ENCODE data around the gene CEACAM18.

Gene CEACAM18

DNA sequence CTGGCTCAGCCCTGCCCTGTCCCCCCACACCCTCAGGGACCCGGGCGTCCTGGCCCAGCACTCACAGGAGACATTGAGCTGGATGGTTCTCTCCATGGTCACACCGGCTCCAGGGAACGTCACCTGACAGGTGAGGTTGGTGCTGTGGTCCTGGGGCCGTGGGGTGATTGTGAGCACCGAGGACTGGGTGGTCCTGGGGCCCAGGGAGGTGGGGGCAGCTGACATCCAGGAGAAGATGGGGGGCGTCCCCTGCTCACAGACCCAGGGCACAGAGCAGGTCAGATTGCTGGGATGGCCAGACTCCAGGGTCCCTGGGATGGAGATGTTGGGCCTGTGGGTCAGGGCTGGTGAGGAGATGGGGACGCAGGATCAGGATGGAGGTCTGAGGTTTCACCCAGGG, 52.3 kb downstream of the CEACAM18 start:
- no peak for DNase-seq (ENCODE audit: low read depth)
- no peak for TF ChIP-seq CTCF (conservative IDR thresholded peaks at IDR 0.05; ENCODE audit: low read depth, low read length)
- no peak overlapping the region for H3K4me3 ChIP-seq (ENCODE audit: low read length)

DNA sequence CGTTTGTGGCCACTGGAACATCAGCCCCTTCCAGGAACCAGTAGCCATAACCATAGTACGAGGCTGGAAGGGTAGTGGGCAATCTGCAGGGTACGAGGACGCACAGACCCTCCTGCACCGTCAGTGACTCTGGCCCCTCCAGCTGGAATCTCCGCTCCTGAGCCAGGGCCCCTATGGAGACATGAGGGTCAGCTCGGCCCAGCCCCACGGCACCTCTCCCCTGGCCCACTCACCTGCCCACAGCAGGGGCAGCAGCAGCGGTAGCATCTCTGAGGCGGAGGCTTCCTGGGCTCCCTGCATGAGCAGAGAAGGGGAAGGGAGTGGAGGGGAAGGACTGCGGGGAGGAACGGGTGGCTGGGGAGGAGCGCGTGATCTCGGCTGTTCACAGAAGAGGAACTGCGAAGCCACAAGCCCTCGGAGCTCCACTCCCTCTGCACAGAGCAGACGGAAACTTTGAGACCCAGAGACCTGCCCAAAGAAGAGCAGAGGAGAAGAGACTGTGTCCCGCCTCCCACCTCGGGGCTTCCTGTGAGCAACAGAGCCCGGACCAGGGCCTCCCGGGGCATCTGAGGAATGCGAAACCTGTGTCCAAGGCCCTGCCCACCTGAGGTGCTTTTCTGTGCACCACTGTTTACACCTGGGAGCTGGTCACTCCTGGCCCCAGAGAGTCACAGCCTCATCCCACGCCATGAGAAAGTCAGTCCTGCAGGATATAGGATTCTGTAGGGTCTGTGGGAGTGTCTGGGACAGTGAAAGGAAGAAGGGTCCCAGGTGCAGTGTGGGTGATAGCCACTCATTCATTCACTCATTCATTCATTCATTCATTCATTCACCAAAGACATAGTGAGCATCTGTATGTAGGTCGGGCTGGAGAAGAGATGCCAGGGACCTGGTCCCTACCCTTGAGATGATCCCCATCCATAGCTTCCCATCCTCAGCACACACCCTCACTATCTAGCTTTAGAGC, 53.3 kb downstream of the CEACAM18 start, which contains the start of gene SIGLEC6:
SIGLEC6 (minus strand) TSS at position 322 of the 967 bp plus-strand sequence; CDS start at position 300, 22 bp downstream.
- no peak for TF ChIP-seq CTCF (conservative IDR thresholded peaks at IDR 0.05; ENCODE audit: low read depth, low read length)
- no peak within 1 kb of the TSS for H3K4me3 ChIP-seq (ENCODE audit: low read length)
- DNase-seq (ENCODE audit: low read depth): no peak

GRCh38 chr19:51535535-51535934, 57.2 kb downstream of the CEACAM18 start:
- no peak overlapping the region for H3K4me3 ChIP-seq (ENCODE audit: low read length)
- no peak for DNase-seq (ENCODE audit: low read depth)
- TF ChIP-seq CTCF (conservative IDR thresholded peaks at IDR 0.05; ENCODE audit: low read depth, low read length): no peak

DNA sequence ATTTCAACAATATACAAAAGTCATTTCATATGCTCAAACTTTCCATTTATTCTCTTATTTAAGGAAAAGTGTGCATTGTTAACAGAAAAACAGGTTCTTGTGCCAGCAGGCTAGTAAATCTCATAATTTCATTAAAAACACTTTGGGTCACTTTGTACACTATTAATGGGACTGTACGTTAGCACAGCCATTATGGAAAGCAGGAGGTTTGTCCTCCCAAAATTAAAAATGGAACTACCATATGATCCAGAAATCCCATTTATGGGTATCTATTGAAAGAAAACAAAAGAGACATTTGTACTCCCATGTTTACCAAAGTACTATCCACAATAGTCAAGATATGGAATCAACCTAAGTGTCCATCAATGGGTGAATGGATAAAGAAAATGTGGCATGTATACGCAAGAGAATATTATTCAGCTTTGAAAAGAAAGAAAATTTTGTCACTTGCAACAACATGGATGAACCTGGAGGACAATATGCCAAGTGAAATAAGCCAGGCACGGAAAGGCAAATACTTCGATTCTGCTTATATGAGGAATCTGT, 61.6 kb downstream of the CEACAM18 start:
- H3K4me3 ChIP-seq (ENCODE audit: low read length): no peak overlapping the region
- no peak for TF ChIP-seq CTCF (conservative IDR thresholded peaks at IDR 0.05; ENCODE audit: low read depth, low read length)
- DNase-seq (ENCODE audit: low read depth): no peak
